IMR-90 (cell line): Measurements from ENCODE around the gene RMI2. TPM values are rescaled to one million over a fixed set of nuclear protein-coding genes. Genes with fewer than 3 reads are reported as not detected.

Source experiments
- ATAC-seq: fragments of 200-7000 bp; cut with Tn5 transposase; 2 replicates; pipeline ENCODE4 v1.9.1; 2020; ENCODE audit warnings: low read depth, mild to moderate bottlenecking, moderate library complexity
- BruUV-seq: library from RNA; stranded (reverse); fragments of 400-500 nt; replicated peaks from 2 replicates; lab custom pipeline; 2021; lab: Mats Ljungman, UMichigan
- CTCF ChIA-PET: fragments of 300-600 bp; formaldehyde crosslinking; extraction: SDS; loops from one replicate; lab custom pipeline; 2021; ENCODE audit warnings: antibody characterized with exemption; lab: Yijun Ruan, JAX
- POLR2A ChIA-PET: fragments of 300-600 bp; sonication (Branson Sonifier 250); formaldehyde crosslinking; loops from one replicate; lab custom pipeline; 2022; ENCODE audit warnings: antibody characterized with exemption; ENCODE audit not compliant: unreplicated experiment; lab: Charles Lee
- DNase-seq: peaks from one replicate; pipeline ENCODE4 v3.0.0; 2013
- H2AFZ ChIP-seq: replicated peaks from 2 replicates; pipeline ENCODE3; 2013; ENCODE audit warnings: low read length, mild to moderate bottlenecking; ENCODE audit not compliant: poor library complexity
- H2AK5ac ChIP-seq: 2 replicates; pipeline ENCODE4 v1.6.1; 2013; ENCODE audit warnings: low read depth, low read length, inconsistent platforms
- H2AK9ac ChIP-seq: replicated peaks from 2 replicates; pipeline ENCODE3; 2013; ENCODE audit warnings: mild to moderate bottlenecking, low read depth, low read length, moderate library complexity; ENCODE audit not compliant: poor library complexity
- H2BK120ac ChIP-seq: 2 replicates; pipeline ENCODE4 v1.6.1; 2013; ENCODE audit warnings: low read depth, low read length, inconsistent platforms
- H2BK15ac ChIP-seq: 3 replicates; pipeline ENCODE4 v1.6.1; 2013; ENCODE audit warnings: low read depth, low read length, inconsistent platforms
- H2BK20ac ChIP-seq: 2 replicates; pipeline ENCODE4 v1.6.1; 2013; ENCODE audit warnings: low read depth, mild to moderate bottlenecking, inconsistent platforms, low read length, moderate library complexity
- H2BK5ac ChIP-seq: 2 replicates; pipeline ENCODE4 v1.6.1; 2013; ENCODE audit warnings: mild to moderate bottlenecking, low read depth, low read length, inconsistent platforms; ENCODE audit not compliant: poor library complexity, severe bottlenecking
- H3K14ac ChIP-seq: replicated peaks from 2 replicates; pipeline ENCODE4 v1.6.1; 2013; ENCODE audit warnings: low read depth, low read length, inconsistent platforms
- H3K18ac ChIP-seq: 2 replicates; pipeline ENCODE4 v1.6.1; 2013; ENCODE audit warnings: low read depth, low read length, control low read depth
- H3K23ac ChIP-seq: 2 replicates; pipeline ENCODE4 v1.6.1; 2013; ENCODE audit warnings: low read depth, low read length, inconsistent platforms
- H3K27ac ChIP-seq: 2 replicates; pipeline ENCODE4 v1.5.1; 2013; ENCODE audit warnings: mild to moderate bottlenecking, control low read depth, low read length; ENCODE audit not compliant: insufficient read depth
- H3K27me3 ChIP-seq: 2 replicates; pipeline ENCODE4 v1.6.1; 2013; ENCODE audit warnings: low read length; ENCODE audit not compliant: control insufficient read depth, insufficient read depth
- H3K36me3 ChIP-seq: 2 replicates; pipeline ENCODE4 v1.6.1; 2013; ENCODE audit warnings: low read length, mixed read lengths; ENCODE audit not compliant: control insufficient read depth, insufficient read depth
- H3K4ac ChIP-seq: 2 replicates; pipeline ENCODE4 v1.6.1; 2013; ENCODE audit warnings: low read depth, low read length, inconsistent platforms
- H3K4me1 ChIP-seq: 2 replicates; pipeline ENCODE4 v1.6.1; 2013; ENCODE audit warnings: low read length, mixed read lengths; ENCODE audit not compliant: control insufficient read depth, insufficient read depth
- H3K4me2 ChIP-seq: 2 replicates; pipeline ENCODE4 v1.6.1; 2013; ENCODE audit warnings: low read depth, mild to moderate bottlenecking, control low read depth, low read length, moderate library complexity
- H3K4me3 ChIP-seq: 2 replicates; pipeline ENCODE4 v1.5.1; 2013; ENCODE audit warnings: low read depth, mild to moderate bottlenecking, control low read depth, low read length, moderate library complexity; ENCODE audit not compliant: insufficient read depth
- H3K56ac ChIP-seq: 2 replicates; pipeline ENCODE4 v1.6.1; 2013; ENCODE audit warnings: low read length, inconsistent platforms; ENCODE audit not compliant: insufficient read depth; ENCODE audit errors: extremely low read depth
- H3K79me1 ChIP-seq, 2 experiments: 2 replicates each; pipeline ENCODE4 v1.6.1; 2013; ENCODE audit warnings: low read length in 2 of 2, inconsistent platforms in 1 of 2, low read depth in 1 of 2
- H3K9ac ChIP-seq: 2 replicates; pipeline ENCODE4 v1.6.1; 2013; ENCODE audit warnings: low read depth, low read length, control low read depth
- H3K9me1 ChIP-seq: 2 replicates; pipeline ENCODE4 v1.6.1; 2013; ENCODE audit warnings: low read length, inconsistent platforms; ENCODE audit not compliant: insufficient read depth
- H3K9me3 ChIP-seq: 2 replicates; pipeline ENCODE4 v1.6.1; 2013; ENCODE audit warnings: low read length; ENCODE audit not compliant: control insufficient read depth, insufficient read depth
- H4K20me1 ChIP-seq: 2 replicates; pipeline ENCODE4 v1.6.1; 2013; ENCODE audit warnings: low read length, inconsistent platforms; ENCODE audit not compliant: insufficient read depth
- H4K5ac ChIP-seq: 2 replicates; pipeline ENCODE4 v1.6.1; 2013; ENCODE audit warnings: mild to moderate bottlenecking, low read depth, low read length, control low read depth
- H4K8ac ChIP-seq, 2 experiments: 2 replicates each; pipeline ENCODE4 v1.6.1; 2013; ENCODE audit warnings: low read depth in 2 of 2, low read length in 2 of 2, control low read depth in 1 of 2, inconsistent platforms in 1 of 2
- H4K91ac ChIP-seq: 2 replicates; pipeline ENCODE4 v1.6.1; 2013; ENCODE audit warnings: low read depth, low read length, inconsistent platforms; ENCODE audit not compliant: insufficient read depth
- BHLHE40 ChIP-seq: fragments of 150-350 bp; IDR thresholded peaks from 2 replicates; pipeline ENCODE4 v1.6.1; 2016; ENCODE audit warnings: mild to moderate bottlenecking, low read depth, low read length
- CEBPB ChIP-seq: IDR thresholded peaks from 2 replicates; pipeline ENCODE4 v1.6.1; 2012; ENCODE audit warnings: low read depth, low read length, improper control_type of control experiment
- CHD1 ChIP-seq: IDR thresholded peaks from 2 replicates; pipeline ENCODE4 v1.6.1; 2012; ENCODE audit warnings: low read depth, low read length, improper control_type of control experiment
- FOS ChIP-seq: fragments of 150-350 bp; IDR thresholded peaks from 2 replicates; pipeline ENCODE4 v1.6.1; 2016; ENCODE audit warnings: low read depth, low read length
- MAFK ChIP-seq: IDR thresholded peaks from 2 replicates; pipeline ENCODE4 v1.6.1; 2012; ENCODE audit warnings: low read depth, low read length, improper control_type of control experiment
- MAZ ChIP-seq: IDR thresholded peaks from 2 replicates; pipeline ENCODE4 v1.6.1; 2012; ENCODE audit warnings: low read depth, mild to moderate bottlenecking, low read length, improper control_type of control experiment, moderate library complexity, borderline replicate concordance
- MXI1 ChIP-seq: IDR thresholded peaks from 2 replicates; pipeline ENCODE4 v1.6.1; 2012; ENCODE audit warnings: low read depth, mild to moderate bottlenecking, low read length, moderate library complexity, borderline replicate concordance
- NFE2L2 ChIP-seq: fragments of 150-350 bp; IDR thresholded peaks from 2 replicates; pipeline ENCODE4 v1.6.1; 2016; ENCODE audit warnings: low read depth, mild to moderate bottlenecking, low read length
- POLR2A ChIP-seq: IDR thresholded peaks from 2 replicates; pipeline ENCODE4 v1.6.1; 2012; ENCODE audit warnings: mild to moderate bottlenecking, low read depth, low read length
- RAD21 ChIP-seq: IDR thresholded peaks from 2 replicates; pipeline ENCODE4 v1.6.1; 2012; ENCODE audit warnings: low read length, improper control_type of control experiment
- RCOR1 ChIP-seq: IDR thresholded peaks from 2 replicates; pipeline ENCODE4 v1.6.1; 2012; ENCODE audit warnings: mild to moderate bottlenecking, low read length, improper control_type of control experiment; ENCODE audit not compliant: insufficient replicate concordance
- RFX5 ChIP-seq: IDR thresholded peaks from 2 replicates; pipeline ENCODE4 v1.8.0; 2012; ENCODE audit warnings: low read depth, mild to moderate bottlenecking, low read length, moderate library complexity
- SMC3 ChIP-seq: fragments of 150-350 bp; IDR thresholded peaks from 2 replicates; pipeline ENCODE4 v1.6.1; 2016; ENCODE audit warnings: low read depth, mild to moderate bottlenecking, antibody characterized with exemption, low read length, moderate library complexity
- WGBS, 2 experiments: methylation state at CpG; one replicate each; pipeline versions ENCODE4 v1.1.5 to v1.1.7; 2013; ENCODE audit warnings: missing lambda C conversion rate in 2 of 2; ENCODE audit not compliant: insufficient read length in 1 of 2; ENCODE audit errors: extremely low coverage in 2 of 2; 5-methylcytosine and 5-hydroxymethylcytosine counted together
- dilution Hi-C: fragments of 300-500 bp; cut with HindIII; formaldehyde crosslinking; loops from one replicate; pipeline ENCODE4 v1.14.3; 2018; ENCODE audit warnings: low sequenced_read_pairs; ENCODE audit not compliant: unreplicated experiment
- in situ Hi-C: fragments of 300-500 bp; cut with MboI; formaldehyde crosslinking; loops from 3 replicates; pipeline ENCODE4 v1.14.3; 2019; ENCODE audit warnings: low sequenced_read_pairs, inconsistent platforms, mixed read lengths
- intact Hi-C: fragments of 100-400 bp; cut with micrococcal nuclease; formaldehyde crosslinking; loops from 2 replicates; pipeline ENCODE4 v1.10.0; 2022
- polyA plus RNA-seq, 3 experiments: library from polyadenylated mRNA; depleted of rRNA; stranded (reverse); fragments of >200 nt; gene quantifications; 2 replicates each; pipeline ENCODE4 v1.2.3, GENCODE V29; 2012; ENCODE audit warnings: low replicate concordance in 1 of 3
- total RNA-seq: library from RNA; depleted of rRNA; stranded (reverse); fragments of >200 nt; gene quantifications from 2 replicates; pipeline ENCODE4 v1.2.3, GENCODE V29; 2012
- TF ChIP-seq, protein P1 (sequence below): fragments of 150-350 bp; IDR thresholded peaks from 2 replicates; pipeline ENCODE4 v1.6.1; 2016; ENCODE audit warnings: low read depth, mild to moderate bottlenecking, low read length, moderate library complexity, borderline replicate concordance
- TF ChIP-seq, protein P2 (sequence below): conservative IDR thresholded peaks from 2 replicates; pipeline ENCODE4 v1.5.1; 2012; ENCODE audit warnings: mild to moderate bottlenecking, low read depth, low read length, improper control_type of control experiment
- TF ChIP-seq, protein P3 (sequence below): fragments of 150-350 bp; IDR thresholded peaks from 2 replicates; pipeline ENCODE4 v1.6.1; 2017; ENCODE audit warnings: mild to moderate bottlenecking, antibody characterized with exemption, low read length, low read depth

RMI2 gene
- total and polyA plus RNA-seq, 2 of the 4 experiments (the other 2 are of a cell fraction), result 3.2 to 5.6 TPM

DNA sequence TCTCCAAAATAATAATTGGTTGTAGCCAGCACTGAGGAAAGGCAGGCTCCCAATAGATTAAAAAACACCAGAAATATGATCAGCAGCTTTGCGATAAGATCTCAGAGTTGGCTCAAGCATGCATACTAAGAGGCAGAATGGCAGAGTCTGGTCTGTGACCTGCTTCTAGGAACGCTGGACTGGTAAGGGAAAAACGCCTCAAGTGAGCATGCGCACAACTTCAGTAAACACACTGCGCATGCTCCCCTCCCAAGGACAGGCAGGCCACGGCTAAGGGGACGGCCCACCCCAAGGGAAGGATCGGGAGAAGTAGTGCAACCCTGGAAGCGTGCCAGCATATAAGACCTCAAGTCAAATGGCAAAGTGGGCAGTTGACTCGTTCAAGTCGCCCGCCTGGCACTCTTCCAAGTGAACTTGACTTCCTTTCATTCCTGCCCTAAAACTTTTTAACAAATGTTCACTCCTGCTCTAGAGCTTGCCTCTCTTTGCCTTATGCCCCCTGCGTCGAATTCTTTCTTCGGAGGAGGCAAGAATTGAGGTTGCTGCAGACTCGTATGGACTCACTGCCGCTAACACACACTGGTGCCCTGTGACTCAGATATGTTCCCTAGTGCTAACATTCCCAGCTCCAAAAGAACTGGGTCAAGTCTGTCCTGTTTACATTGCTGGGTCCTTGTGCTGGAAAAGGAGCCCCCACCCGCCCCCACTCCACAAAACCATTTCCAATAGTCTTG is 41.7 kb upstream of the RMI2 start:
- Histone ChIP-seq H4K5ac (no peak overlapping the region), H2AK5ac (no peak overlapping the region), H3K4me3 (no peak overlapping the region), H2BK15ac (no peak overlapping the region), H3K14ac (no peak overlapping the region), H2BK20ac (no peak overlapping the region), H3K4me2 (no peak overlapping the region), H3K79me1 (no peaks in the 10 kb centered on the region), H4K8ac (no peak overlapping the region), H3K9ac (no peak overlapping the region), H3K9me1 (no peaks in the 10 kb centered on the region), H3K56ac (no peak overlapping the region), H3K4me1 (no peaks in the 10 kb centered on the region; the same call in 1 of the 2 replicates), H3K27me3 (no peaks in the 10 kb centered on the region), H3K36me3 (no peaks in the 10 kb centered on the region), H4K91ac (no peak overlapping the region), H2AK9ac (no peak overlapping the region), H4K20me1 (no peaks in the 10 kb centered on the region), H2AFZ (no peak overlapping the region), H3K9me3 (no peaks in the 10 kb centered on the region), H3K23ac (no peak overlapping the region), H3K18ac (no peak overlapping the region), H3K4ac (no peak overlapping the region), H3K27ac (no peak overlapping the region), H2BK5ac (no peak overlapping the region), H2BK120ac (no peak overlapping the region)
- TF ChIP-seq CEBPB, result no peak
- TF ChIP-seq POLR2A, result no peak
- TF ChIP-seq FOS, result no peak
- TF ChIP-seq, protein P1, sequence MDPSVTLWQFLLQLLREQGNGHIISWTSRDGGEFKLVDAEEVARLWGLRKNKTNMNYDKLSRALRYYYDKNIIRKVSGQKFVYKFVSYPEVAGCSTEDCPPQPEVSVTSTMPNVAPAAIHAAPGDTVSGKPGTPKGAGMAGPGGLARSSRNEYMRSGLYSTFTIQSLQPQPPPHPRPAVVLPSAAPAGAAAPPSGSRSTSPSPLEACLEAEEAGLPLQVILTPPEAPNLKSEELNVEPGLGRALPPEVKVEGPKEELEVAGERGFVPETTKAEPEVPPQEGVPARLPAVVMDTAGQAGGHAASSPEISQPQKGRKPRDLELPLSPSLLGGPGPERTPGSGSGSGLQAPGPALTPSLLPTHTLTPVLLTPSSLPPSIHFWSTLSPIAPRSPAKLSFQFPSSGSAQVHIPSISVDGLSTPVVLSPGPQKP, result no peak
- TF ChIP-seq CHD1, result no peak
- TF ChIP-seq MAZ, result no peak
- TF ChIP-seq RAD21, result no peak
- TF ChIP-seq RFX5, result no peak
- TF ChIP-seq BHLHE40, result no peak
- TF ChIP-seq, protein P2, sequence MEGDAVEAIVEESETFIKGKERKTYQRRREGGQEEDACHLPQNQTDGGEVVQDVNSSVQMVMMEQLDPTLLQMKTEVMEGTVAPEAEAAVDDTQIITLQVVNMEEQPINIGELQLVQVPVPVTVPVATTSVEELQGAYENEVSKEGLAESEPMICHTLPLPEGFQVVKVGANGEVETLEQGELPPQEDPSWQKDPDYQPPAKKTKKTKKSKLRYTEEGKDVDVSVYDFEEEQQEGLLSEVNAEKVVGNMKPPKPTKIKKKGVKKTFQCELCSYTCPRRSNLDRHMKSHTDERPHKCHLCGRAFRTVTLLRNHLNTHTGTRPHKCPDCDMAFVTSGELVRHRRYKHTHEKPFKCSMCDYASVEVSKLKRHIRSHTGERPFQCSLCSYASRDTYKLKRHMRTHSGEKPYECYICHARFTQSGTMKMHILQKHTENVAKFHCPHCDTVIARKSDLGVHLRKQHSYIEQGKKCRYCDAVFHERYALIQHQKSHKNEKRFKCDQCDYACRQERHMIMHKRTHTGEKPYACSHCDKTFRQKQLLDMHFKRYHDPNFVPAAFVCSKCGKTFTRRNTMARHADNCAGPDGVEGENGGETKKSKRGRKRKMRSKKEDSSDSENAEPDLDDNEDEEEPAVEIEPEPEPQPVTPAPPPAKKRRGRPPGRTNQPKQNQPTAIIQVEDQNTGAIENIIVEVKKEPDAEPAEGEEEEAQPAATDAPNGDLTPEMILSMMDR, result no peak
- no peak for TF ChIP-seq SMC3
- no peak for TF ChIP-seq RCOR1
- TF ChIP-seq, protein P3, sequence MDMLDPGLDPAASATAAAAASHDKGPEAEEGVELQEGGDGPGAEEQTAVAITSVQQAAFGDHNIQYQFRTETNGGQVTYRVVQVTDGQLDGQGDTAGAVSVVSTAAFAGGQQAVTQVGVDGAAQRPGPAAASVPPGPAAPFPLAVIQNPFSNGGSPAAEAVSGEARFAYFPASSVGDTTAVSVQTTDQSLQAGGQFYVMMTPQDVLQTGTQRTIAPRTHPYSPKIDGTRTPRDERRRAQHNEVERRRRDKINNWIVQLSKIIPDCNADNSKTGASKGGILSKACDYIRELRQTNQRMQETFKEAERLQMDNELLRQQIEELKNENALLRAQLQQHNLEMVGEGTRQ, result no peak
- no peak for TF ChIP-seq MAFK
- no peak for TF ChIP-seq NFE2L2
- TF ChIP-seq MXI1, result no peak
- DNase-seq (no peak), ATAC-seq (no peak)
- CTCF ChIA-PET, result no interaction called here
- intact Hi-C loops, result no loop called here
- in situ Hi-C loops, result no loop called here
- no TSS peak for BruUV-seq
- WGBS, 2 experiments, result 78% methylated on average over 14 of the region's 18 CpGs; no CpG with 5 or more reads in 1 of the 2 experiments
- dilution Hi-C loops, result no loop called here
- POLR2A ChIA-PET, result no interaction called here
